ENCODE results near the gene PODN. TPM values are rescaled to one million over a fixed set of nuclear protein-coding genes. Genes with fewer than 3 reads are reported as not detected.

PODN gene
- total RNA-seq, 1 experiment from 2014 or later, result 0.17 TPM

DNA sequence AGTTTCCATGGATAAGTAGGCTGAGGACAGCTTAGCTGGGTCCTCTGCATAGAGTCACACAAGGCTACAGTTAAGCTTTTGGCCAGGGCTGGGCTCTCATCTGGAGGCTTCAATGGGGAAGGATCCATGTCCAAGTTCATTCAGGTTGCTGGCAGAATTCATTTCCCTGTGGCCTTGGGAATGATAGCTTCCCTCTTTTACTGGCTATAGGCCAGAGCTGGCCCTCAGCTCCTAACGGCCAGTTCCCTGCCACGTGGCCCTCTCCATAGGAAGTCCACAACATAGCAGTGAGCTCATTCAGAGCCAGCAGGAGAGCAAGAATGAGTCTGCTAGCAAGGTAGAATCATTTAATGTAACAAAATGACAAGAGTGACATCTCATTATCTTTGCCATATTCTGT lies 15.1 kb upstream of the PODN start:
- TF ChIP-seq, protein P1, sequence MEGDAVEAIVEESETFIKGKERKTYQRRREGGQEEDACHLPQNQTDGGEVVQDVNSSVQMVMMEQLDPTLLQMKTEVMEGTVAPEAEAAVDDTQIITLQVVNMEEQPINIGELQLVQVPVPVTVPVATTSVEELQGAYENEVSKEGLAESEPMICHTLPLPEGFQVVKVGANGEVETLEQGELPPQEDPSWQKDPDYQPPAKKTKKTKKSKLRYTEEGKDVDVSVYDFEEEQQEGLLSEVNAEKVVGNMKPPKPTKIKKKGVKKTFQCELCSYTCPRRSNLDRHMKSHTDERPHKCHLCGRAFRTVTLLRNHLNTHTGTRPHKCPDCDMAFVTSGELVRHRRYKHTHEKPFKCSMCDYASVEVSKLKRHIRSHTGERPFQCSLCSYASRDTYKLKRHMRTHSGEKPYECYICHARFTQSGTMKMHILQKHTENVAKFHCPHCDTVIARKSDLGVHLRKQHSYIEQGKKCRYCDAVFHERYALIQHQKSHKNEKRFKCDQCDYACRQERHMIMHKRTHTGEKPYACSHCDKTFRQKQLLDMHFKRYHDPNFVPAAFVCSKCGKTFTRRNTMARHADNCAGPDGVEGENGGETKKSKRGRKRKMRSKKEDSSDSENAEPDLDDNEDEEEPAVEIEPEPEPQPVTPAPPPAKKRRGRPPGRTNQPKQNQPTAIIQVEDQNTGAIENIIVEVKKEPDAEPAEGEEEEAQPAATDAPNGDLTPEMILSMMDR (conservative IDR thresholded peaks at IDR 0.05), result no peak
- Mint-ChIP-seq H3K4me1 (peaks cover 32 to 39% of the 10 kb centered on the region in 2 experiments), H3K27me3 (ENCODE audit: low read depth) (no peaks in the 10 kb centered on the region), H3K9me3 (no peaks in the 10 kb centered on the region), H3K4me3 (no peak overlapping the region), H3K27ac (no peak overlapping the region), H3K36me3 (ENCODE audit: insufficient read depth in 1 of 3, low read depth in 3 of 3) (no peaks in the 10 kb centered on the region)
- Histone ChIP-seq H3K4me2 (ENCODE audit: insufficient read depth, insufficient read length, low read length) (no peak overlapping the region), H2BK5ac (ENCODE audit: insufficient read length, low read length) (no peak overlapping the region), H3K4ac (ENCODE audit: low read depth, low read length) (no peak overlapping the region), H3K79me2 (ENCODE audit: insufficient read depth, low read length) (no peaks in the 10 kb centered on the region), H2BK120ac (ENCODE audit: low read depth, low read length, poor library complexity, severe bottlenecking) (no peak overlapping the region), H2AFZ (ENCODE audit: low read length) (no peak overlapping the region), H4K5ac (ENCODE audit: insufficient read length, low read depth, low read length) (no peak overlapping the region), H3K27ac (ENCODE audit: insufficient read length, low read depth, low read length) (no peak overlapping the region), H2BK15ac (ENCODE audit: low read depth, low read length) (no peak overlapping the region), H3K14ac (ENCODE audit: insufficient read depth, low read length) (no peak overlapping the region), H3K23me2 (ENCODE audit: insufficient read length, low read depth, low read length, poor library complexity, severe bottlenecking) (no peaks in the 10 kb centered on the region), H4K20me1 (ENCODE audit: control insufficient read depth, insufficient read depth, insufficient read length) (no peaks in the 10 kb centered on the region), H3K27me3 (ENCODE audit: insufficient read depth, low read length) (no peaks in the 10 kb centered on the region), H4K8ac (replicated peaks; ENCODE audit: insufficient read length, low read depth, low read length) (no peak overlapping the region), H3T11ph (ENCODE audit: low read length) (no peak overlapping the region), H3K9me3 (ENCODE audit: control insufficient read depth, low read depth, low read length) (no peaks in the 10 kb centered on the region), H4K91ac (ENCODE audit: insufficient read length, low read depth, low read length) (no peak overlapping the region), H3K9ac (ENCODE audit: extremely low read depth, insufficient read length, low read length) (no peak overlapping the region), H3K18ac (ENCODE audit: insufficient read length, low read depth, low read length) (no peak overlapping the region), H3K23ac (ENCODE audit: insufficient read length, low read depth, low read length) (no peak overlapping the region), H3K4me1 (ENCODE audit: insufficient read depth, low read length) (peaks cover 4% of the 10 kb centered on the region), H2AK5ac (ENCODE audit: insufficient read length, low read length) (no peak overlapping the region), H2BK20ac (ENCODE audit: low read depth, low read length, poor library complexity, severe bottlenecking) (no peak overlapping the region), H3K79me1 (ENCODE audit: insufficient read depth, low read depth, low read length, poor library complexity, severe bottlenecking) (no peaks in the 10 kb centered on the region), H2BK12ac (ENCODE audit: insufficient read length, low read depth, low read length) (no peak overlapping the region), H3K56ac (ENCODE audit: insufficient read length, low read depth, low read length) (no peak overlapping the region)
- no peak for DNase-seq
- no CpG with 5 or more reads among the region's 2 CpGs for WGBS (ENCODE audit: extremely low coverage, insufficient read length, low lambda C conversion rate)

Data from H9 (cell line).